Activated naive CD4-positive, alpha-beta T cell treated with anti-CD3 and anti-CD28 coated beads, Interleukin-2, amount 10 ng/mL, durations not matched to agents 7 days and 5 days (primary cell): ENCODE results near the gene TOP2B.

Source experiments
- CTCF ChIA-PET: fragments of 350-600 bp; sonication (Branson Sonifier 250); formaldehyde crosslinking; loops from one replicate; lab custom pipeline; 2021; ENCODE audit warnings: antibody characterized with exemption; lab: Charles Lee
- DNase-seq: peaks from one replicate; pipeline ENCODE4 v3.0.0-alpha.2; 2020
- H3K27ac Mint-ChIP-seq: one replicate; pipeline ENCODE4 v1.8.0; 2021; ENCODE audit warnings: mild to moderate bottlenecking, moderate library complexity, mixed read lengths
- H3K27me3 Mint-ChIP-seq: one replicate; pipeline ENCODE4 v1.8.0; 2021; ENCODE audit warnings: mild to moderate bottlenecking, mixed read lengths
- H3K36me3 Mint-ChIP-seq: one replicate; pipeline ENCODE4 v1.8.0; 2021; ENCODE audit warnings: mixed read lengths
- H3K4me1 Mint-ChIP-seq: one replicate; pipeline ENCODE4 v1.8.0; 2021; ENCODE audit warnings: mixed read lengths
- H3K4me3 Mint-ChIP-seq: one replicate; pipeline ENCODE4 v1.8.0; 2021; ENCODE audit warnings: mild to moderate bottlenecking, moderate library complexity, mixed read lengths
- H3K9me3 Mint-ChIP-seq: one replicate; pipeline ENCODE4 v1.8.0; 2021; ENCODE audit warnings: mixed read lengths

TOP2B gene

DNA sequence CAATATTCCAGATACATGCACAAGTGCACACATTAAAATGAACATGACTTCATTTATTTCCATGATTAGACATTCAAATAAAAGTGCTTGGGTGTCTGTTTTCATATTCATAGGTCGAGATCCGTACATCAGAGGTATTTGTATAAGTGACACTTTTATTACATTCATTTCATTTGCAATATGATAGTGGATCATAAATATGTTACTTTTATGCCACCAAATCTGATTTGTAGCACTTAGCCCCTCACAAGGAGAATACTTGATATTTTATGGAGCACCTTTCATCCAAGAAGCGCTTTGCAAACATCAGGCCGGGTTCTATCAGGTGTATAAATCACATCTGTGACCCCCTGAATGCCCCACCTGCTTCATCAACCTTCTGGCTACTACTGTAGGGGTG, 100.6 kb downstream of the TOP2B start:
- DNase-seq: no peak
- Mint-ChIP-seq H3K4me3 (no peak overlapping the region), H3K9me3 (no peaks in the 10 kb centered on the region), H3K27ac (no peak overlapping the region), H3K4me1 (no peaks in the 10 kb centered on the region), H3K27me3 (no peaks in the 10 kb centered on the region), H3K36me3 (no peaks in the 10 kb centered on the region)
- CTCF ChIA-PET: interaction anchor here (0.7 kb wide), 1 partner anchor 107 kb away, joined by 4 read pairs; no protein-coding TSS in a partner anchor

DNA sequence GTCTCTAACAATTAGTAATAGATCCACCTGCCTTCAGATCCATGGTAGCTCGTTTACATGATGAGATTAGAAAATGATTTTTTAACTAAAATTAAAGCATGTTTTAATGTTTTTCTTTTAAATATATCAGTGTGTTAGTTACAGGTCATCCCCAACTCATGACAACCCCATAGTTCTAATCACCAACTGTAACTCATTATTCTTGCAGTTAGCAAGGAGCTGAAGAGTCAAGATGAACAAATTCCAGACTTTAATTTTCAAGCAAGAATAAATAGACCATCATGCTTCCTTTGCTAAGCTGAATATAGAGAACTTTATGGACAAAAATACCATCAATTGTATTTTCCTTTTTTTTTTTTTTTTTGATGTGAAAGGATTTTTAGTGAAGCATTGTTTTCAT, 101.1 kb downstream of the TOP2B start:
- H3K27me3 Mint-ChIP-seq: no peaks in the 10 kb centered on the region
- no peak for DNase-seq
- no peaks in the 10 kb centered on the region for H3K9me3 Mint-ChIP-seq
- H3K4me3 Mint-ChIP-seq: no peak overlapping the region
- CTCF ChIA-PET: interaction anchor here (0.7 kb wide), 1 partner anchor 107 kb away, joined by 4 read pairs; no protein-coding TSS in a partner anchor
- H3K36me3 Mint-ChIP-seq: no peaks in the 10 kb centered on the region
- no peaks in the 10 kb centered on the region for H3K4me1 Mint-ChIP-seq
- no peak overlapping the region for H3K27ac Mint-ChIP-seq

DNA sequence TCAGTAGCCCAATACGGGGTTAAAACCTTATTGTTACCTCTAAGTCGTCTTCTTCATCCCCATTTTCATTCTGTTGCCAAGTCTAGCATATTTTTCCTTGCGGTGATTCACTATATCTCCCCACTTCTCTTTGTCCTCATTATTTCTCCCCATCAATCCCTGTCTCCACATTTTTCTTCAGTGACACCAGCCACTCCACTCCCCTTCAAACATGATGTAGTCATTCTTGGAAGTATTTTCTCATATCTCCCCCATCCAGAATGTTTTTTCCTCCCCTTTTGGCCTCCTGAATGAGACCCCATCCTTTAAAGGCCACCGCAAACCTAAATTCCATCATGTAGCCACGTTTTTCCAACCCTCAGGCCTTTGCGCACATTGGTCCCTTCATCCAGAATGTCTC, 105.9 kb downstream of the TOP2B start:
- no peak for DNase-seq
- no peaks in the 10 kb centered on the region for H3K27me3 Mint-ChIP-seq
- H3K9me3 Mint-ChIP-seq: no peaks in the 10 kb centered on the region
- CTCF ChIA-PET: no interaction called here
- no peak overlapping the region for H3K4me3 Mint-ChIP-seq
- no peaks in the 10 kb centered on the region for H3K36me3 Mint-ChIP-seq
- H3K4me1 Mint-ChIP-seq: no peaks in the 10 kb centered on the region
- no peak overlapping the region for H3K27ac Mint-ChIP-seq

DNA sequence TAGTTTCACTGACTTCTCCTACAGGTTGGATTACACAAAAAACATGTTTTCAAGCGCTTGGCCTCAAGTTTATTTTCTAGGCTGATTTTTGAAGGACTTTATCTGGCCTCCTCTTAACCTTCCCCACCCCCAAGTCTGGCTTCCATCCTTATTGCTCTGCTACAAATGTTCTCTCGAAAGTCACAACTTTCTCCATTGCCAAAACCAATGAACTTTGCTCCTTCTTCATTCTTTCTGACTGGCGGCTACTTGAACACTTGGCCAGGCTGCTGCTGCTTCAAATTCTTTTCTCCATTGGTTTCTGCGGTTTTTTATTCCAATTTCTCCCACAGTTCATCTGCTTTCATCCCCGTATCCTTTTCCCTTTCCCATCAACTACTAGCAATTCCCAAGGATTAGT, 106.6 kb downstream of the TOP2B start:
- no peaks in the 10 kb centered on the region for H3K4me1 Mint-ChIP-seq
- no peaks in the 10 kb centered on the region for H3K27me3 Mint-ChIP-seq
- DNase-seq: no peak
- no peak overlapping the region for H3K4me3 Mint-ChIP-seq
- no peak overlapping the region for H3K27ac Mint-ChIP-seq
- no peaks in the 10 kb centered on the region for H3K9me3 Mint-ChIP-seq
- no peaks in the 10 kb centered on the region for H3K36me3 Mint-ChIP-seq
- CTCF ChIA-PET: no interaction called here

DNA sequence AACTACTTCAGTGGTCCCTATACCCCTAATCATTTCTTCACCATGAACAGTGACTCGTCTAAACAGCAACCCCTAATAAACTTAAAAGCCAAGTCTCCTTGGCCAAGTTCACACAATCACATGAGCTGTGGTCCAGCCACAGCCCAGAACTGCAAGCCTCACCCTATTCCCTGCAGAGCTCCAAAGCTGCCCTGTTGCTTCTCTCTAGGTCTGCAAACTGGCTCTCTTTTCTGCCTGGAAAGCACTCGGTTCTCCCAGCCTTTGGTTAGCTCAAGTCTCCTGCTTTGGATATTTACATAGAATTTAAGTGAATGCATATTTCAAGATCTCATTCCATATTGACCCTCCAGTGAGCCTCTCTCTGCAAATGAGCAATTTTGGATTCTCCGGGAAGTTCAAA, 107.0 kb downstream of the TOP2B start:
- CTCF ChIA-PET: interaction anchor here (0.6 kb wide), 1 partner anchor 92 kb away, joined by 4 read pairs; no protein-coding TSS in a partner anchor

DNA sequence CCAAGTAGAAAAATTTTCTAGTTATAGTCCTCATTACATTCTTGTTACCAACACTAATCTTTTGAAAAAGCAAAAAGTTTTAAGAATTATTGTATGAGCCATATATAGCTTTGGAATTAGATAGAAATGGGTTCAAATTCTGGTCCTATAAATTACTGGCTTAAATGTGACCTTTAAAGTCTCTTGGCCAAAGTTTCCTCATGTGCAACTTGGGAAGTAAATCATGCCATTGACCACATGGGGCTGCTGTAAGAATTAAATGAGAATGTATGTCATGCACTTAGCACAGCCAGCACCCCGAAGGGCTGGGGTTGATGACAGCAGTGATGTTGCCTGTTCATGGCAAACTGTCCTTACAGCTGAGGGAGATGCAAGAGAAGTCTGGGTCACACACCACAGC, 108.3 kb downstream of the TOP2B start:
- Mint-ChIP-seq H3K36me3 (no peaks in the 10 kb centered on the region), H3K27me3 (no peaks in the 10 kb centered on the region), H3K9me3 (no peaks in the 10 kb centered on the region), H3K27ac (no peak overlapping the region), H3K4me3 (no peak overlapping the region), H3K4me1 (no peaks in the 10 kb centered on the region)
- CTCF ChIA-PET: no interaction called here
- no peak for DNase-seq

More for the DNA sequence above, 107.0 kb downstream of the TOP2B start:
- H3K36me3 Mint-ChIP-seq: no peaks in the 10 kb centered on the region
- no peaks in the 10 kb centered on the region for H3K9me3 Mint-ChIP-seq
- no peak overlapping the region for H3K27ac Mint-ChIP-seq
- DNase-seq: no peak
- H3K4me3 Mint-ChIP-seq: no peak overlapping the region
- H3K27me3 Mint-ChIP-seq: no peaks in the 10 kb centered on the region
- H3K4me1 Mint-ChIP-seq: no peaks in the 10 kb centered on the region

DNA sequence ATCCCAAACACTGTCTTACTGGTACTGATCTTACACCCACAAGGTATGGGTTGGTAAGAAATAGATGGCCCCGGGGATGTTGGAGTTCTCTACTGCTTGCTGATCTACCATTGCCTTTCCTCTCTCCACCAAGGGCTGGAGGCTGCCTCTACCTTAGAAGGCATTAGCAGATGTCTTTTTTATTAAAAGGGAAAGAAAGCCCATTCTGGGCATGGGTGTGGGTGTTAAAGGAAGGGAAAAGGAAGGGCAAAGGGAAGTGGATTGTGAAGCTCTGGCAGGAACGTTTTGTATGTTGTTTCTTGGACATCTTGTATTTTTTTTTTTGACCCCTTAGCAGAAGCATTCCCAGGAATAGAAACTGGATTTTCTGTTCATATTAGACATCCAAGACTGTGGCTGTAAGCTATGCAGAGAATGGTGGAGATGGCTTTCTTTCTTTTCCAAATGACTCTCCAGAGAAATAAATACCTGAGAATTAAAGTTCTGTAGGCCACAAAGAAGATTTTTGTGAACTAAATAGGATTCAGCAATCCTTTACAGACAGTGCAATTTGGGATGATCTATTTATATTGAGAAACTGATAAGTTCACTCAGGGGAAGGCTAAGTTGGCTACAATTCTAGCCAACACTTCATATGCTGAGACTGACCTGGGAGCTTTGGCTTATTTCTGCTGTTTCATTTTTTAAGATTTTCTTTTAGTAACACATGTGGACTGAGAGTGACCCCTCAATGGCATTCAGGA, 108.8 kb downstream of the TOP2B start:
- H3K27me3 Mint-ChIP-seq: no peaks in the 10 kb centered on the region
- no peak overlapping the region for H3K4me3 Mint-ChIP-seq
- CTCF ChIA-PET: no interaction called here
- no peaks in the 10 kb centered on the region for H3K4me1 Mint-ChIP-seq
- no peak overlapping the region for H3K27ac Mint-ChIP-seq
- no peaks in the 10 kb centered on the region for H3K9me3 Mint-ChIP-seq
- no peaks in the 10 kb centered on the region for H3K36me3 Mint-ChIP-seq
- DNase-seq: no peak

DNA sequence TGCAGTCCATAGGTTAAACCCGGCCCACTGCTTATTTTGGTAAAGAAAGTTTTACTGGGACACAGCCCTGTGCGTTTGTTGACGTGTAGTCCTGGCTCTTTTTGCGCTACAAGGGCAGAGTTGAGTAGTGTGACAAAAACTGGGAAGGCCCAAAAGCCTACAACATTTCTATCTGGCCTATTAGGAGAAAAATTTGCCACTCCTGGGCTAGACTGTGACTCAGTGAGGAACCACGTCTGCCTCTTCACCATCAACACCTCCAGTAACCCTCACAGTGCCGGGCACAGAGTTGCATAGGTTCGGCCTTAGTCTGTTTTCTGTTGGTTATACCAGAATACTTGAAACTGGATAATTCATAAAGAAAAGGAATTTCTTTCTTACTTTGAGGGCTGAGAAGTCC, 110.3 kb downstream of the TOP2B start:
- CTCF ChIA-PET: no interaction called here
- no peak for DNase-seq
- Mint-ChIP-seq H3K36me3 (no peaks in the 10 kb centered on the region), H3K4me1 (no peaks in the 10 kb centered on the region), H3K9me3 (no peaks in the 10 kb centered on the region), H3K27me3 (no peaks in the 10 kb centered on the region), H3K4me3 (no peak overlapping the region), H3K27ac (no peak overlapping the region)

DNA sequence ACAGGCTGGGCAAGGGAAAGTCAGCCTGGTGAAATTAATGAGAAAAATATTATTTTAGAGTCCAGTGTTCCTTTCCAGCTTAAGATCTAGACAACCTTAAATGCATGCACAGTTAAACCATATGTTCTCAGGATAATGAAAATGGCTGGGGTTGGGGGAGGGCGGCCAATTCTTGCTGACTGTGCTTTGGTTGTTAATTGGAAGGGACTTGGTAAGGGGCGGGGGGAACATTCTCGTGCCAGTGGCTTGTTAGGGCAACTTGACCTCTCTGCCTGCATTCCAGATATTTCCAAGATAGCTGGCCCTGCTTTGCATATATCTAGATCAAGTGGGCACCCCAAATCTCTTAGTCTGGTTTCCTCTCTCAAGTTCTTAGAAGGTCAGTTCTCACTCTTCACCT, 112.5 kb downstream of the TOP2B start:
- no peaks in the 10 kb centered on the region for H3K27me3 Mint-ChIP-seq

DNA sequence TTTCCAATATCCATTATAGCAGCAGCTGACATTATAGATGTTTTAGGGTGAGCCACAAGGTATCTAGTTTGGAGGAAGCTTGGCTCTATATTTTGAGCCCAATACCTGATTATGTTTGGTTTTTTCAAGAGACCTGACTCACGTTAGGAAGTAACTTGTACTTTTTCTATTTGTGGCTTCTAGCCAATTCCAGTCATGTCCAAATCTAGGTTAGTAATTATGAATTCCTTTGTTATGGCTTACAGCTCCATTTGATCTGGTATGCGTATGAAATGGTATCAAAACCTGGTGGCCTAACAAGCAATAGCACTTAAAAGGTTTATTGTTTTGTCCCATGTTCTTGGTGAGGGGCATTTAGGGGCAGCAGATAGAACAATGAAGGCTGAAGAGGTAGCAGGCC, 115.9 kb downstream of the TOP2B start:
- CTCF ChIA-PET: no interaction called here
- Mint-ChIP-seq H3K9me3 (no peaks in the 10 kb centered on the region), H3K4me3 (no peak overlapping the region), H3K27ac (no peak overlapping the region), H3K27me3 (peaks cover 6% of the 10 kb centered on the region), H3K36me3 (no peaks in the 10 kb centered on the region), H3K4me1 (no peaks in the 10 kb centered on the region)
- no peak for DNase-seq

More for the DNA sequence above, 112.5 kb downstream of the TOP2B start:
- CTCF ChIA-PET: no interaction called here
- H3K9me3 Mint-ChIP-seq: no peaks in the 10 kb centered on the region
- no peaks in the 10 kb centered on the region for H3K36me3 Mint-ChIP-seq
- DNase-seq: no peak
- no peak overlapping the region for H3K4me3 Mint-ChIP-seq
- no peak overlapping the region for H3K27ac Mint-ChIP-seq
- no peaks in the 10 kb centered on the region for H3K4me1 Mint-ChIP-seq

DNA sequence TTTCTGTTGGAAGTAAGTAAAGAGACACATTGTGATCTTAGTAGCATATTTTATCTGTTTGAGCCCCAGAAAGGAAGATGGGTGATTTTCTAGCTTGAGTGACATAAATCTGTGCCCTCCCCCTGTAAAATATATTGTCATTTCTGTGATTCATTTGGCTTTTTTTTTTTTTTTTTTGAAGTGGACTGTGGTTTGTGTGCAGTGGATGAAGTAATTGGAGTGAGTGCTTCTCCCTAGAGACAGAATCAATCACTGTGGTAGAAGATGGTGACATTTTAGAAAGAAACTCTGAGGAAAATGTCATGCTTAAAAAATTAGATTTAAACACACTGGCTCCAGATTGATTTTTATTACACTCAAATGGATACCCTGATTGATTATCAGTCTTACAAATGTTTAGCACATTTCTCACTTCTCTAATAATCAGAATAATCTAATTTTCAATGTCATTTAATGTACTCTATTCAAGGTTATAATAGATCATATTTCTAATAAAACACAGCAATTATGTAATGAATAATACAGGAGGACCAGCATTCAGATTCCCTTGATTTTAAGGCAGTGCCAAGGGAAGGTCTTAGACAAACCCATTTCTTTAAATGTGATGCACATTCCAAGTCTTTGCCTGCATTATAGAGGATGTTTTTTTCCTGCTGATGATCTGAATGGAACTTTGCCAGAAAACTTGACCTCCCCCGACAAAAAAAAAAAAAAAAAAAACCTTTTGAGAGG, 116.6 kb downstream of the TOP2B start:
- Mint-ChIP-seq H3K4me3 (no peak overlapping the region), H3K4me1 (no peaks in the 10 kb centered on the region), H3K9me3 (no peaks in the 10 kb centered on the region), H3K27ac (no peak overlapping the region), H3K36me3 (no peaks in the 10 kb centered on the region), H3K27me3 (peaks cover 6% of the 10 kb centered on the region)
- no peak for DNase-seq
- CTCF ChIA-PET: no interaction called here
